Endothelial cell of umbilical vein (primary cell): ENCODE measurements around the gene KLHL36. TPM values are rescaled to one million over a fixed set of nuclear protein-coding genes. Genes with fewer than 3 reads are reported as not detected.

ENCODE experiments used
- BruUV-seq: library from RNA; stranded (reverse); fragments of 400-500 nt; replicated peaks from 2 replicates; lab custom pipeline; 2021; lab: Mats Ljungman, UMichigan
- CTCF ChIA-PET: fragments of 300-600, 350-600 bp; sonication (Branson Sonifier 250); formaldehyde crosslinking; loops from one replicate; lab custom pipeline; 2021; ENCODE audit warnings: antibody characterized with exemption, inconsistent platforms; lab: Charles Lee
- POLR2A ChIA-PET: fragments of 300-600, 350-600 bp; sonication (Branson Sonifier 250); formaldehyde crosslinking; loops from one replicate; lab custom pipeline; 2021; ENCODE audit warnings: antibody characterized with exemption, inconsistent platforms; lab: Charles Lee
- DNase-seq: peaks from one replicate; pipeline ENCODE4 v3.0.0-alpha.2; 2011; ENCODE audit warnings: low read depth, low spot score
- FAIRE-seq: peaks from 2 replicates; lab custom pipeline; 2011; peaks lifted over from hg19 to GRCh38; lab: Jason Lieb, UNC
- H2AFZ ChIP-seq: 2 replicates; pipeline ENCODE4 v1.6.0; 2012; ENCODE audit warnings: low read depth, low read length, control low read depth, inconsistent platforms
- H3K27ac ChIP-seq: 2 replicates; pipeline ENCODE4 v1.5.1; 2011; ENCODE audit warnings: low read depth, mild to moderate bottlenecking, control low read depth, low read length, moderate library complexity; ENCODE audit not compliant: insufficient read depth
- H3K27me3 ChIP-seq, 2 experiments: 2 replicates each; pipeline versions ENCODE4 v1.6.0 to v1.6.1; 2011; ENCODE audit warnings: low read length in 2 of 2, mixed read lengths in 1 of 2; ENCODE audit not compliant: control insufficient read depth in 2 of 2, insufficient read depth in 2 of 2
- H3K36me3 ChIP-seq, 2 experiments: 2 replicates in 1 of 2; 3 replicates in 1 of 2; pipeline ENCODE4 v1.5.1; 2011; ENCODE audit warnings: low read length in 2 of 2, mild to moderate bottlenecking in 1 of 2, moderate library complexity in 1 of 2; ENCODE audit not compliant: control insufficient read depth in 2 of 2, insufficient read depth in 2 of 2; ENCODE audit errors: extremely low read depth in 1 of 2
- H3K4me1 ChIP-seq: 3 replicates; pipeline ENCODE4 v1.5.1; 2011; ENCODE audit warnings: mild to moderate bottlenecking, low read length; ENCODE audit not compliant: control insufficient read depth, insufficient read depth; ENCODE audit errors: extremely low read depth
- H3K4me2 ChIP-seq: 2 replicates; pipeline ENCODE4 v1.6.1; 2011; ENCODE audit warnings: low read length, control low read depth, mixed read lengths; ENCODE audit not compliant: insufficient read depth
- H3K4me3 ChIP-seq, 3 experiments: fragments of 200-600 bp in 1 of 3; sonication (generic), shearing (Covaris generic) in 1 of 3; replicated peaks in 1 of 3; 2 replicates each; pipeline ENCODE4 v1.5.1; 2011 to 2016; ENCODE audit warnings: control low read depth in 3 of 3, low read length in 3 of 3, mild to moderate bottlenecking in 2 of 3, inconsistent platforms in 1 of 3, low read depth in 1 of 3, moderate library complexity in 1 of 3; ENCODE audit not compliant: insufficient read depth in 1 of 3
- H3K79me2 ChIP-seq: 2 replicates; pipeline ENCODE4 v1.6.0; 2012; ENCODE audit warnings: low read length, inconsistent platforms; ENCODE audit not compliant: control insufficient read depth, insufficient read depth
- H3K9ac ChIP-seq: replicated peaks from 2 replicates; pipeline ENCODE3; 2011; ENCODE audit warnings: low read length, control low read depth; ENCODE audit not compliant: insufficient read depth; ENCODE audit errors: extremely low read depth
- H3K9me1 ChIP-seq: replicated peaks from 3 replicates; pipeline ENCODE4 v1.6.0; 2011; ENCODE audit warnings: mild to moderate bottlenecking, low read length; ENCODE audit not compliant: control insufficient read depth, insufficient read depth; ENCODE audit errors: extremely low read depth
- H3K9me3 ChIP-seq: replicated peaks from 2 replicates; pipeline ENCODE4 v1.5.1; 2012; ENCODE audit warnings: low read length, inconsistent platforms; ENCODE audit not compliant: control insufficient read depth, insufficient read depth
- H4K20me1 ChIP-seq: replicated peaks from 2 replicates; pipeline ENCODE3; 2011; ENCODE audit warnings: mild to moderate bottlenecking, low read length; ENCODE audit not compliant: control insufficient read depth, insufficient read depth; ENCODE audit errors: extremely low read depth
- CTCF ChIP-seq, 2 donors: IDR thresholded peaks; 1 replicate in 1 of 2; 2 replicates in 1 of 2; pipeline ENCODE4 v1.5.1; 2011; ENCODE audit warnings: low read length in 2 of 2, mild to moderate bottlenecking in 2 of 2, moderate library complexity in 2 of 2, control low read depth in 1 of 2, inconsistent platforms in 1 of 2, low read depth in 1 of 2; ENCODE audit not compliant: insufficient read depth in 1 of 2; ENCODE audit errors: extremely low read depth in 1 of 2
- EZH2 ChIP-seq: IDR thresholded peaks from 2 replicates; pipeline ENCODE4 v1.6.1; 2012; ENCODE audit warnings: borderline replicate concordance, low read depth, mild to moderate bottlenecking, moderate library complexity, low read length, inconsistent platforms; ENCODE audit not compliant: severe bottlenecking
- FOS ChIP-seq: IDR thresholded peaks from 2 replicates; pipeline ENCODE4 v1.6.1; 2011; ENCODE audit warnings: mild to moderate bottlenecking, low read length, moderate library complexity, borderline replicate concordance; ENCODE audit not compliant: insufficient read depth
- GATA2 ChIP-seq: IDR thresholded peaks from 2 replicates; pipeline ENCODE4 v1.7.0; 2011; ENCODE audit warnings: low read depth, mild to moderate bottlenecking, moderate library complexity, mixed read lengths, low read length; ENCODE audit not compliant: insufficient read length, insufficient read depth
- JUN ChIP-seq: IDR thresholded peaks from 2 replicates; pipeline ENCODE4 v1.6.1; 2011; ENCODE audit warnings: borderline replicate concordance, low read depth; ENCODE audit not compliant: insufficient read length, insufficient read depth
- MAX ChIP-seq: IDR thresholded peaks from 2 replicates; pipeline ENCODE4 v1.6.1; 2011; ENCODE audit not compliant: insufficient read depth, insufficient read length
- MYC ChIP-seq: IDR thresholded peaks from one replicate; pipeline ENCODE4 v1.6.1; 2011; ENCODE audit warnings: mild to moderate bottlenecking, low read depth, low read length
- POLR2A ChIP-seq: IDR thresholded peaks from 2 replicates; pipeline ENCODE4 v1.6.1; 2012; ENCODE audit warnings: low read depth, mild to moderate bottlenecking, control low read depth, low read length
- POLR2AphosphoS5 ChIP-seq: IDR thresholded peaks from 2 replicates; pipeline ENCODE4 v1.6.1; 2012; ENCODE audit warnings: low read depth, mild to moderate bottlenecking, control low read depth, low read length, moderate library complexity; ENCODE audit not compliant: insufficient read depth
- dilution Hi-C: fragments of 300-500 bp; cut with MboI; formaldehyde crosslinking; loops from one replicate; pipeline ENCODE4 v1.15.0; 2019; ENCODE audit warnings: low sequenced_read_pairs; ENCODE audit not compliant: extremely low pct_ligation_motif_present
- intact Hi-C: fragments of 100-400 bp; cut with micrococcal nuclease; formaldehyde crosslinking; loops from one replicate; pipeline ENCODE4 v1.10.0; 2022
- polyA plus RNA-seq, 4 experiments: library from polyadenylated mRNA; depleted of rRNA in 3 of 4; stranded (reverse) in 3 of 4; unstranded in 1 of 4; fragments of >200 nt; gene quantifications; 2 replicates each; pipeline versions ENCODE4 v1.2.1 to v1.2.3, GENCODE V29; 2011 to 2012; ENCODE audit warnings: missing spikeins in 1 of 4
- total RNA-seq: library from RNA; stranded (reverse); gene quantifications from 2 replicates; pipeline ENCODE4 v1.2.3, GENCODE V29; 2021

Gene KLHL36
- total and polyA plus RNA-seq, 2 donors (not counting 3 experiments of a cell fraction or from before 2014, with no cell fraction given), result 31.3 to 38.8 TPM

GRCh38 chr16:84662471-84662870 lies 14.2 kb downstream of the KLHL36 start:
- Histone ChIP-seq H2AFZ (no peak overlapping the region), H3K4me3 (no peak overlapping the region), H3K27me3 (no peaks in the 10 kb centered on the region), H4K20me1 (no peaks in the 10 kb centered on the region), H3K9ac (no peak overlapping the region), H3K79me2 (no peaks in the 10 kb centered on the region), H3K36me3 (peaks cover 7 to 44% of the 10 kb centered on the region in 2 experiments), H3K27ac (no peak overlapping the region), H3K9me3 (no peaks in the 10 kb centered on the region), H3K4me2 (no peak overlapping the region), H3K4me1 (peaks cover 6% of the 10 kb centered on the region), H3K9me1 (no peaks in the 10 kb centered on the region)
- BruUV-seq, result no TSS peak
- no peak for DNase-seq
- TF ChIP-seq GATA2, result no peak
- no peak for TF ChIP-seq POLR2A
- no peak for TF ChIP-seq MAX
- TF ChIP-seq CTCF (IDR thresholded peaks at IDR 0.05; ENCODE audit: extremely low read depth in 1 of 2, insufficient read depth in 1 of 2, low read depth in 1 of 2, low read length in 2 of 2), result no peak
- no peak for TF ChIP-seq JUN
- TF ChIP-seq EZH2, result no peak
- no peak for TF ChIP-seq MYC
- TF ChIP-seq POLR2AphosphoS5, result no peak
- TF ChIP-seq FOS, result no peak
- FAIRE-seq, result no peak
- ChIA-PET POLR2A (interaction anchor here (0.5 kb wide), 1 partner anchor 61 kb away, joined by 3 read pairs; no protein-coding TSS in a partner anchor), CTCF (interaction anchor here (1.3 to 6.9 kb wide), 5 partner anchors 11 to 151 kb away, joined by 3 to 66 read pairs (median 7); no protein-coding TSS in a partner anchor)
- intact Hi-C loops (no loop called here), dilution Hi-C loops (no loop called here)
